Activated CD4-positive, alpha-beta T cell treated with anti-CD3 and anti-CD28 coated beads, Interleukin-2, amount 50 U/mL, for 24 hours (primary cell): ENCODE measurements around the gene SH3D21.

ENCODE experiments used
- DNase-seq, 2 donors: peaks; one replicate each; pipeline ENCODE4 v3.0.0-alpha.2; 2020; ENCODE audit warnings: low read depth in 1 of 2, low spot score in 1 of 2

The SH3D21 gene

GRCh38 chr1:36328713-36329112 lies 22.5 kb downstream of the SH3D21 start:
- DNase-seq, result no peak

DNA sequence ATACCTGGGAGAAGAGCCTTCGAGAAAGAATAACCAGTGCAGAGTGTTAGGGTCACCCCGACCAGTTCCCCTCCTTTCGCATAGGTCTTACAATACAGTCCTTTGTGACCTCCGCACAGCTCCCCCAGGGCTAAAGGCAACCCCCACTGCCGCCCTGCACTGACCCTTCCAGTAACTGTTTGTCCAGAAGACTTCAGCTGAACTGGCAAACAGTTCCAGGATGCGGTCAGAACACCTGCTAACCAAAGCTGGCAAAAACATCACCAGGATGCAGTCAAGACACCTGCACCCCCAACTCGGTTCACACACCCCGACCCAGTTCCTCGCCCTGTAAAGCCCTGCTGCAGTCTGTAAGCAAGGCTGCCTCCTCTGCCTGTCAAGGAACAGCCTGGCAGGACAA lies 23.6 kb downstream of the SH3D21 start:
- DNase-seq, result no peak

DNA sequence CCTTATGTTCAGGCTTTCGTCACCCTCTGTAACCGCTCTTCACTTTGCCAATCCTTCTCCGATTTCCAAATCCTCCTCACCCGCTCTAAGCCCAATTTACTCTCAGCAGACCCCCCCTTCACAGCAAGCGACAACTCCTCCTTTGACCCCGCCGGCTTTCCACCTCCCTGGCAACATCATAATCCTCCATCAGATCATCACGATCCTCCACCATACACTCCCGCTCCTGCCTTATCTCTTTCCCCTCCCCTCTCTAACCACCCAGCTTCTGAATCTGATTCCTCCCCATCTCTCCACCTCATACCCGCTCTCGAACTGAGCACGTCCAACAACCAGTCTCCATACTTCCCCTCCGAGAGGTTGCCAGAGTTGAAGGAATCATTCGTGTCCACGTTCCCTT lies 24.8 kb downstream of the SH3D21 start:
- DNase-seq, result no peak

DNA sequence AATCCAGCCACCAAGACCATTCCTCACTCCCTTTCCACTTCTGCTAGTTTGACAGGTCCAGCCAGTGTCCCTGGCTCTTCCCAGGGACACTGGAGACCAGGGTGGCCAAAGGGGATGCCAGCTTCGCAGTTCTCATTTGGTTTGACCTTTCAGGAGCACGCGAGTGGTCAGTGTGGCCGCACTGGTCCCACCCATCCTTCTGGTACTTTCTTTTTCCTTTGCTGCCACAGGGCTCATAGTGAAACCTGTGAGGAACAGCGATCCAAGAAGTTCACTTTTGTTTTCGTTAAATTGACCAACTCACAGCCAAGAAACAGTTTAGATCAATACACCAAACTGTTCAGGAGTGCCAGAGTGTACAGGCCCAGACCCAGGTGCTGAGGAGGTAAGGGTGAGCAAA lies 31.7 kb downstream of the SH3D21 start:
- DNase-seq, result no peak

DNA sequence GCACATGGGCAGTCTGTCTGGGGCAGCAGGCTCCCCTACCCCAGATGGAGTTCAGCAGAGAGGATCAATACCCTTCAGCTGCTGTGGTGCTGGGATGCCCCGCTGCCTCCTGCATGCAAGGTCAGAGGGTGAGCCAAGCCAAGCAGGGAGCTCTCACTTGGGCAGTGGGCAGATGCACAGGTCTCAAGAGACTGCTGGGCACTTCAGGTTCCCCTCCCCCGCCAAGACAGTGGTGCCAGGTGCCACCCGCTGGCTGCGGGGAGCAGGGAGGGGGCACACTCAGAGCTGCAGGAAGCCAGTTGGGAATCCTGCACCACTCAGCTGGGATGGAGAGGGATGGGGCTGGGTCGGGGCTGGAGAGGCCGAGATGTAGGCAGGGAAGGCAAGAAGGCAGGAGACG lies 33.0 kb downstream of the SH3D21 start:
- DNase-seq, result no peak

GRCh38 chr1:36339615-36340014 lies 33.4 kb downstream of the SH3D21 start:
- DNase-seq, result no peak

- DNase-seq, result no peak
Observed at GRCh38 chr1:36341626-36342320, 35.6 kb downstream of the SH3D21 start.

GRCh38 chr1:36342426-36343185 lies 36.4 kb downstream of the SH3D21 start:
- no peak for DNase-seq

DNA sequence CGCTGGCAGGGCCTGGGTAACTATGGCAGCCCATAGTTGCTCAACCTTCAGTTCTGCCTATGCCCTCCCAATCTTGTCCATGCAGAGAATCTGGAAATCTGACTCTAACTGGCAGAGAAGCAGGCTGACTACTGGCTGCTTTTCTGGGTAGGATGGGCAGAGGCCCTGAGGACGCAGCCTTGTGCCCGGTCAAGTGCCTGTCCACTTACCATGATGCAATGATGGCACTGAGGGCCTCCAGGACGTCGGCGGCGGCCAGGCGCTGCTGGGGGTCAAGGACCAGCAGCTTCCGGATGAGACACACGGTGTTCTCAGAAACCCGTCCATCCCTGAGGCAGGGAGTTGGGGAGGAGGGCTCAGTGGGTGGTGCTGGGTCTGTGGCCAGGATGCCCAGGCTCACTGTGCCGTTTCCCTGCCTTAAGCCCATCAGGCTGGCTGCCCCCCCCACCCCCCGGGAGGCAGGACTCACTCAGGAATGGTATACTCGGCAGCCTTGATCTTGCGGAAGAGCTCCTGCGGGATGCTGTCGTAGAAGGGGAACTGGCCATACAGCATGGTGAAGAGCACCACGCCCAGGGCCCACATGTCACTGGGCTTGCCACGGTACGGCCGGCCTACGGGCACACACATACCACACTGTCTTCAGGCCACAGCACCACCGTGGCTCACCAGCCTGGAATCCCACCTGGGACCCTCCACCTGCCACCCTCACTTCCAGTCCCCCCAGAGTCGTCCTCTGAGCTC lies 37.7 kb downstream of the SH3D21 start:
- no peak for DNase-seq

DNA sequence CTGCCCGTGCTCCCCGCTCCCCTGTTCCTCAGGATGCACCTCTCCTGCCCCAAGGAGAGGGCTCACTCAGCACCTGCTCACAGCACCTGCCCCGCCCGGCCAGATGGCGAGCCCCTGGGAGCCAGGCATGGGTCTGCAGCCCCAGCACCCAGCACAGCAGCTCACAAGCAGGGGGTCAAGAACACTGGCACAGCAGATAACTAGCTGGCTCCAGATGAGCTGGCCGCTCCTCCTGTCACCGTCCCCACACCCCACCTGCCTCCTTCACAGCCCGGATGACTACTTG lies 38.2 kb downstream of the SH3D21 start:
- DNase-seq, result no peak

DNA sequence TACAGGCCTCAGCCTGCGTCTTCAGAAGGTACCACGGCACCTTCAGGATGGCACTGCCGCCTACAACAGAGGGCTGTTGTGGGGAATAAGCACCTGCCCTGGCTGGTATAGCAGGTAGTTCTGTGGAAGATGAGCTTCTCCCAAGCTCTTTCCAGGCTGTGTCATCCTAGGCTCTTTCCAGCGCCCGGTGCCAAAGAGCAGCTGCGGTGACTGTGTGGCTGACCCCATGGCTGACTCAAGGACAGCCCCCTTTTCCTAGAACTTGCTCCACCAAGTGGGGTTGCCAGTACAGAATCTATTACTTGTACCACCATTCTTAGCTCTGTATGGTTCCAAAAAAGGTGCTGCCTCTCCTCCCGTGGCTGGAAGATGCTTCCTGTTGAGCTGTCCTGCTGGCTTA lies 39.2 kb downstream of the SH3D21 start:
- no peak for DNase-seq

- DNase-seq, result no peak
Observed at GRCh38 chr1:36346741-36347370, 40.7 kb downstream of the SH3D21 start.

DNA sequence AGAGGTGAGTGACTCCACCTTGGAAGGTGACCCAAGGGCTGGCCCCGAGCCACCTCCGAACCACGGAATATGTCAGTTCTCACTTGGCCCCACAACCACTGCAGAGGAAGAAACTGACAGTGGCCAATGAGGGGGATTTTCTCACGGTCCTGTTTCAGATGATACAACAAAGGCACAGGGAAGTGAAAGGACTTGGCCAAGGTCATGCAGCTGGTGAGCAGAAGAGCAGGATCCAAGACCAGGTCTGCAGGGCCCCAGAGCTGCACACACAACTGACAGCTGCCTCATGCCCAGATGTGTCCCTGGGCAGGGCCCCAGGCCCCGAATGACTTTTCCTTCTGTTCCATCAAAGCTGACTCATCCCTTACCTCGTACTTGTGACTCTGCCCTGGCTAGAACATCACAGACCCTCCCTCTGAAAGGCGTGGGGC lies 43.1 kb downstream of the SH3D21 start:
- DNase-seq, result no peak

GRCh38 chr1:36349839-36350238 lies 43.7 kb downstream of the SH3D21 start:
- no peak for DNase-seq

DNA sequence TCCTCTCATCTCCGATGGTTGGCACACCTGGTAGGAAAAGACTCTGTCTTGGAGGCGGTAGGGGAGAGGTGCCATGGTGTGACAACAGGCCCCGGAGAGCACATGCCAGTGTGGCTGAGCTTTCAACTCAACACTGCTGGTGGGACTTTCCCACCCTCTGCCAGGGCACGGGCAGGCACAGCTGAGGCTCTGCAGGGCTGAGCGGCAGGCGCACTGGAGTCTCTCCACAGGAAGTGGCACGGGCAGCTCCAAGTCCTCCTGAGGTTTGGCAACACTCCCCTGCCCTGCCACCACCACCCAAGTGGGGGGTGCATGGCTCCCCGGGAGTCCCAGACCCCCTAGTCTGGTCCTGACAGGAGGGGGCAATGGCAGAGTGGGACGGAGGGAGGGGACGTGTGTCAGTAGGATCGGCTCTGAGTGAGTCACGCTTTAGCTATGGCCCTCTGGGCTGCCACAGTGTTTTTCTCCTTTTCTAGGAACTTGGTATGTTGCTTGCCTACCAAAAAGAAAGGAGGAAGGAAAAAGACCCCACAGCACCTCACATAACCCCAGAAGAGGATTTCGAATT lies 44.6 kb downstream of the SH3D21 start:
- peak; percentile 20 to 27 for DNase-seq

- no peak for DNase-seq
Observed at GRCh38 chr1:36351227-36351977, 45.2 kb downstream of the SH3D21 start.

DNA sequence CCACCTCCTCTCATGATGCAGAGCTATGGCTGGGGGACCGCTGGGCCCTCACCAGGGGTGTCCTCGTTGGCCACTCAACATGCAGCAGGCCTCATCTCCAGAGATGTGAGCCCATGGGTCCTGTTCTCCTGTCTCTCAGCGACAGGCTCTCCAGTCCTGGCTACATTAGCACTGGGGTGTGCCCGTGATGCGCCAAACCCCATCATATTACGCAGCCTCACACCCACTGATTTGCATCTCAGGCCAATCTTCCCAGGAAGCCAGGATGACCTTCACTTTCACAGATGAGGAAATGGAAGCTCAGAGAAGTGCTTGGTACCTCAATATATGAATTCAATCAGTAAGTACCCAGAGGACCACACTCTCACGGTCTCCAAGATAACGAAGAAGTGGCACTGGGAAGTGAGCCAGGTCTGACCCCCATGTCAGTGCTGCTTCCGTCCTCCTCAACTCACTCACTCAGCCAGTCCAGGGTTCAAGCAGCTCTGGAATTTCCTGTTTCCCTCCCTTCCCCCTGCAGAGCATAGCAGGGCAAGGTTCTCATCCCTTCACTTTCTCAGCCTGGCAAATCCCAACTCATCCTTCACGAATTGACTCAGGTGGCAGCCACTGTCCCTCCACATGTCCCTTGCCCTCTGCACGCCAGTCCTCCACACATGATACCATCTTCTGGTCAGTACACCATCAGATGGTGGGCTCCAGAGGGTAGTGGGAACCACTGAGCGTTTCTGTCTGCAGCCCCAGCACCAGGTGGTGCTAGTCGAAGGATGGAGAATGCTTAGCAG lies 46.1 kb downstream of the SH3D21 start:
- DNase-seq, result no peak

DNA sequence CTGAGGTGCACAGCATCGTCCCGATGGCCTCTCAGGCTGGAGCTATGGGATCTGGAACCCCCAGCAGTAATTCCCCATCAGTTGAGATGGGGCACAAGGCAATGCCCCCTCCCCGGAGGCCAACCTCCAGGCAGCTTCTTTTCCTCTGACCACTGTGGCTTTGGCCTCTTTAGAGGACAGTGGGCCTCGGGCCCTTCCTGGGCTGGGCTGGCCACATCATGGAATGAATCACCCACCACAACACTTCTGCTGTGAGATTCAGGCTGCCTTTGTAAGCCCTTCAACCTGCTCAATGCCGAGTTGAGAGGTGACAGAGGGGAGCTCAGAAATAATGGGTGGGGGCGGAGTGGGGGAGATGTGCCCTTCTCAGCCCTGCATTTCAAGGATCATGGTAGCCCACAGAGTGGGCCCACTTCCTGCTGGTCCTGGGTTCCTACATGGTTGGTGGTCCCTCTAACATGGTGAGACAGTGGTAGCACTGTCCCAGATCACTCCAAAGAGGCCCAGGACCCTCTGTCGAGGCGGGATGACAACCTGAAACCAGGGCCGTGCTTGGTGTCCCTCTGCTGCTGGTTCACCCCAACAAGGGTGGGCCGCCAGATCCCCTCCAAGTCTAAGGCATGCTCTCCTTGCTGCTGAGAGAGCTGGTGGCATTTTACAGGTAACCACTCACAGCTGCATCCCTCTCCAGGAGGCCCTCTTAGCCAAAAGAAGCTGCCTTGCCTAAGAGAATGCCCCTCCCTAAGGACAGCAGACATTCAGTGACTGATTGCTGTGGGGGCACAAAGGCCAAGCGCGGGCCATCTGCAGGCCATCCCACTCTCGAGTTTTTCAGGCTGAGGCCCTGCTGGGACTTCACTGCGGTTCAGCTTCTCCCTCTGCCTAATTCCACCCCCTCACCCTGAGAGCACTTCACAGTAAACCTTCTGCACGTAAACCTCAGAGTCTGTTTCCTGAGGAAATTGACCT lies 47.0 kb downstream of the SH3D21 start:
- no peak for DNase-seq

GRCh38 chr1:36354486-36354885 lies 48.3 kb downstream of the SH3D21 start:
- DNase-seq, result no peak
